CMK (cell line): ENCODE data around the gene SLC25A23.
"Not testable (repeated sequence)": the region's sequence is repeated elsewhere in the genome, so short reads cannot be mapped to it uniquely, and the experiment has no call there.

Source experiments
- DNase-seq: peaks from one replicate; pipeline ENCODE4 v3.0.0-alpha.2; 2010; ENCODE audit warnings: low read depth

SLC25A23 gene

DNA sequence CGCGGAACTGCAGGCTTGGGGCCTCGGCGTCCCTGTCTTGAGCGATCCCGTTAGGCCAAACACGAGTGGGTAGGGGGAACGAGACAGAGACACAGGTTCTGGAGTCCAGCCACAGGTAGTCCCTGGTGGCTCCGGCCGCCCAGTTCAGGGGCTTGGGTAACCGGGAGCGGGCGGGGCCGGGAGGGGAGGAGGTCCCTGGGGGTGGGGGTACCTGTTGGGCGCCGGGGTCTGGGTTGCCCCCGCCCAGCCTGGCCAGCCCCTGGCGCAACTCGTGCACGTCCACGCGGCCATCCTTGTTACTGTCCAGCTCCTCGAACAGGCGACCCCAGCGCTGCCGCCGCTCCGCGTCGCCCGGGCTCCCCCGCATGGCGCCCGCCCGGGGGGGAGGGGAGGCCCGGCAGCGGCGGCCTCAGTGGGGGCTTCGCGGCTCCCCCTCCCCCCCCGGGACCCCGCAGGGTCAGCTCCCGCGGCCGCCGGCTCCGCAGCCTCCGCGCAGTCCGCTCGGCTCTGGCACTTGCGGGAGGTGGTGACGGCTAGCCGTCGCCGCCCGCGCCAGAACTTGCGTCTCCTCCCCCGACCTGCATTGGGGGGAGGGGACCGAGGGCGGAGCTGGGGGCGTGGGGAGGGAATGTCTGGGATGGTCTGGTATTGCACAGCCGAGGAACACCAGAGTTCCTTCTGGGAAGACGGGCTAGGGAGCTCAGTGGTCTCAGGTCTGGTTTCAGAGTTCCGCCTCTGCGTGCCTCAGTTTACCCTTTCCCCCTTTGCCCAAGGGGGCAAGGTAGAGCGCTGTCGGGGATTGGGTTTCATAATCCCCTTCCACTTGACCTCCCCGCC is at the start of gene SLC25A23:
TSS of gene SLC25A23 (minus strand) at position 531 of the 837 bp plus-strand sequence. CDS start at position 367, 164 bp downstream.
- no peak for DNase-seq

- not testable (repeated sequence) for DNase-seq
Observed at GRCh38 chr19:6508028-6508771, 48.6 kb upstream of the SLC25A23 start.

DNA sequence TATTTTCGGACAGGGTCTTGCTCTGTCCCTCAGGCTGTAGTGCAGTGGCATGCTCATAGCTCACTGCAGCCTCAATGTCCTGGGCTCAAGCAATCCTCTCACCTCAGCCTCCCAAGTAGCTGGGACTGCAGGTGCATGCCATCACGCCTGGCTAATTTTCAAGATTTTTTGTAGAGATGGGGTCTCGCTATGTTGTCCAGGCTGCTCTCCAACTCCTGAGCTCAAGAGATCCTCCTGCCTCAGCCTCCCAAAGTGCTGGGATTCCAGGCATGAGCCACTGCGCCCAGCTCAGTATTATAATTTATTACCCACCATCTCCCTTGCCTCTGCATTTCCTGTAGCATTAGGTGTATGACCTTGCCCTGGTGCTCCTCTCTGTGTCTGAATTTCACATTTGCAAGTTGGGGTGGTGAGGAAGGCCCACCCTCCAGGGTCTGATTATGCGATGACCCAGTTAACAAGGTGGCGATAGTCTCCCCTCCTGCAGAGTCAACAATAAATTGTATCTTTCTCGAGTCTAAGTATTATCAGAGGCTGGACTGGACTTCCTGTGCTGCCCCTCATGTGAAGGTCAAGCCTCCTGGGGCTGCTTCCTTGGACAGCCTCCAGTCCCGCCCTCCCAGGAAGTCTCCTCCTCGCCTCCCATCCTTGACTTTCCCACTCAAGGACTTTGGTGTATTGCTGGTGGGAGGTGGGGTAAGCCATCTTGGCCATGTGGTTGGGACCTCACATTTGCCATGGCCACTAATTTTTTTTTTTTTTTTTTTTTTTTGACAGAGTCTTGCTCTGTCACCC is 44.0 kb upstream of the SLC25A23 start:
- DNase-seq = no peak

DNA sequence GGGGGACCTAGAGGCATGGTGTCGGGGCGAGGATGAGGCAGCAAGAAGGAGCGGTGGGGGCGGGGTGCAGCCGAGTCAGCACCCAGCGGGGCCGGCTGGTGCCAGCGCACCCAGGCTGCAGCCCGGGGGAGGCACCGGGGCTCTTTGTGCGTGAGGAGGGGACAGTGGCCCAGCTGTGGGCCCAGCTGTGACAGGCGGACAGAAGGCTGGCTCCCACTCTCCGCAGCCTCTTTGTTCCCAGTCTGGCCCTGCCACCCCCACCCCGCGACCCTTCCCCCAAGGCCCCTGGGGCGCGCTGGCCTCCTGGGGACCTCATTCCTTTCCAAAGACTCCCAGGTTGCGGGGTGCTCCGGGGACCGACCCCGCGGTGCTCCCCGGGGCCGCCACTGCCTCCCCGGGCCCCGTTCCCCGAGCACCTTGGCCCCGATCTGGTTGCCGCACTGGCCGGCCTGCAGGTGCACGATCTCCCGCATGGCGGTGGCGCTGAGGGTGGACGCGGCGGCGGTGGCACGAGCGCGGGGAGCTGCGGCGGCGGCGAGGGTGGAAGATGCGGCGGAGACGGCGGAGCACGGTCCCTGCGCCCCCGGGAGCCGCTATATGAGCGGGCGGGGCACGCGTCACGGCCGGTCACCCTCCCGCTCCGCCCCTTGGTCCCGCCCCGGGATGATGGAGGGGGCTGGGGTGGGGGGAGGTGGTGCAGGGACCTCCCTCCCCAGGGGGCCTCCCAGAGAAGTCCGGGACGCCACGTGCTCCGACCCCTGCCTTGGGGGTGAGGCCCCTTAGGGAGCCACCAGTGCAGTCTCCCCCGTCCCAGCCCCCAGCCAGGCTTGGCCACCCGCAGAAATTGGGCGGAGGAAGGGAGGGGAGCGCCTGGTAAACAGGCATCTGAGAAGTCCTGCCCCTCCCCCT is 42.4 kb upstream of the SLC25A23 start, which contains the start of gene TUBB4A:
TSS of gene TUBB4A (minus strand) at position 570 of the 909 bp plus-strand sequence. CDS start at position 473, 97 bp downstream.
- DNase-seq = no peak

GRCh38 chr19:6500837-6501739 is 41.5 kb upstream of the SLC25A23 start:
- no peak for DNase-seq

- DNase-seq = no peak
Observed at GRCh38 chr19:6499052-6499790, 39.6 kb upstream of the SLC25A23 start.

GRCh38 chr19:6498294-6499036 is 38.9 kb upstream of the SLC25A23 start:
- DNase-seq = no peak

- no peak for DNase-seq
Observed at GRCh38 chr19:6495947-6496346, 36.4 kb upstream of the SLC25A23 start.

- no peak for DNase-seq
Observed at GRCh38 chr19:6494438-6495036, 34.9 kb upstream of the SLC25A23 start.

- DNase-seq = no peak
Observed at GRCh38 chr19:6491802-6492592, 32.4 kb upstream of the SLC25A23 start.

DNA sequence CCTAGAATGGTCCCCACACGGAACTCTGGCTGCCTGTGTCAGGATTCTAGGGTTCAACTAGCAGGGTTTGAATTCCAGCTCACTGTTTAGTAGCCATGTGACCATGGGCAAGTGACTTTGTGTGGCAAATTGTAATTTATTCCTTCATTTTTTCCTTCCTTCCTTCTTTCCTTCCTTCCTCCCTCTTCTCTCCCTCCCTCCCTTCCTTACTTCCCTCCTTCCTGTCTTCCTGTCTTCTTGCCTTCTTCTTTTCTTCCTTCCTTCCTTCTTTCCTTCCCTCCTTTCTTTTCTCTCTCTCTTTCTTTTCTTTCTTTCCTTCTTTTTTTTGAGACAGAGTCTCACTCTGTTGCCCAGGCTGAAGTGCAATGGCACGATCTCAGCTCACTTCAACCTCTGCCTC is 30.5 kb upstream of the SLC25A23 start:
- DNase-seq = no peak

- no peak for DNase-seq
Observed at GRCh38 chr19:6489278-6490061, 29.9 kb upstream of the SLC25A23 start.

GRCh38 chr19:6484831-6485230 is 25.2 kb upstream of the SLC25A23 start:
- DNase-seq = no peak

GRCh38 chr19:6484230-6484629 is 24.6 kb upstream of the SLC25A23 start:
- no peak for DNase-seq

DNA sequence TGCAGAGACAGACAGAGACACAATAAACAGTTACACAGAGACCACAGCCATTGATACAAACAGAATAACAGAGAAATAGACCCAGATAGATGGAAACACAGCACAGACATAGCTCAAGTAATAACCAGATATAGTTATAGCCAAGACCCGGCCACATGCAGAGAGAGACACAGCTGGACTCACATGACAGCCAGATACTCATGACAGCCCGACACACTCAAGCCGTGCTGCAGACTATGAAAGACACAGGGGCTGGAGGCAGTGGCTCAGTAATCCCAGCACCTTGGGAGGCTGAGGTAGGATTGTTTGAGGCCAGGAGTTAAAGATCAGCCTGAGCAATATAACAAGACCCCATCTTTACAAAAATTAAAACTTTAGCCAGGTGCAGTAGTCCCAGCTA is 23.6 kb upstream of the SLC25A23 start:
- no peak for DNase-seq

DNA sequence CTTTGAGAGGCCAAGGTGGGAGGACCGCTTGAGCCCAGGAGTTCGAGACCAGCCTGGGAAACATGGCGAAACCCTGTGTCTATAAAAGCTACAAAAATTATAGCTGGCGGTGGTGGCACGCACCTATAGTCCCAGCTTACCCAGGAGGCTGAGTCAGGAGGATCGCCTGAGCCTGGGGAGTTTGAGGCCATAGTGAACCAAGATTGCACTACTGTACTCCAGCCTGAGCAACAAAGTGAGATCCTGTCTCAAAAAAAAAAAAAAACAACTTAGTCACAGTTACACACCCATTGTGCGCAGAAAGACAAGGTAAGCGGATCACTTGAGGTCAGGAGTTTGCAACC is 22.7 kb upstream of the SLC25A23 start:
- no peak for DNase-seq
